Stimulated activated naive B cell treated with anti-CD40 and anti-IgM and Interleukin-4, amounts not matched to agents 10 μg/mL and 1 μg/mL and 100 μg/mL, for 72 hours (primary cell): ENCODE results near the gene DCLK1.

ENCODE experiments used
- ATAC-seq, 2 donors: fragments of 150-1000 bp; cut with Tn5 transposase; replicated peaks; 2 replicates each; pipeline ENCODE4 v1.10.0; 2021; ENCODE audit warnings: moderate library complexity in 1 of 2
- DNase-seq: peaks from one replicate; pipeline ENCODE4 v3.0.0; 2021
- H3K27ac Mint-ChIP-seq: one replicate; pipeline ENCODE4 v1.8.0; 2022; ENCODE audit warnings: mild to moderate bottlenecking, mixed read lengths
- H3K27me3 Mint-ChIP-seq, 2 donors: one replicate each; pipeline ENCODE4 v1.8.0; 2022; ENCODE audit warnings: mixed read lengths in 2 of 2
- H3K36me3 Mint-ChIP-seq, 2 donors: one replicate each; pipeline ENCODE4 v1.8.0; 2022; ENCODE audit warnings: mixed read lengths in 2 of 2, mild to moderate bottlenecking in 1 of 2
- H3K4me1 Mint-ChIP-seq, 2 donors: one replicate each; pipeline ENCODE4 v1.8.0; 2022; ENCODE audit warnings: mixed read lengths in 2 of 2, mild to moderate bottlenecking in 1 of 2
- H3K4me3 Mint-ChIP-seq, 2 donors: one replicate each; pipeline ENCODE4 v1.8.0; 2022; ENCODE audit warnings: mild to moderate bottlenecking in 2 of 2, mixed read lengths in 2 of 2, moderate library complexity in 1 of 2
- H3K9me3 Mint-ChIP-seq, 2 donors: one replicate each; pipeline ENCODE4 v1.8.0; 2022; ENCODE audit warnings: mixed read lengths in 2 of 2, mild to moderate bottlenecking in 1 of 2

Gene DCLK1

GRCh38 chr13:36028359-36029025 is 102.7 kb downstream of the DCLK1 start:
- DNase-seq (no peak), ATAC-seq (no peak)
- H3K9me3 Mint-ChIP-seq: peaks cover 0 to 2% of the 10 kb centered on the region in 2 donors
- H3K4me3 Mint-ChIP-seq: no peak overlapping the region
- no peak overlapping the region for H3K27ac Mint-ChIP-seq
- no peaks in the 10 kb centered on the region for H3K27me3 Mint-ChIP-seq
- no peaks in the 10 kb centered on the region for H3K36me3 Mint-ChIP-seq
- no peaks in the 10 kb centered on the region for H3K4me1 Mint-ChIP-seq

- Mint-ChIP-seq H3K27ac (no peak overlapping the region), H3K36me3 (no peaks in the 10 kb centered on the region), H3K27me3 (no peaks in the 10 kb centered on the region), H3K4me1 (no peaks in the 10 kb centered on the region), H3K9me3 (peaks cover 0 to 6% of the 10 kb centered on the region in 2 donors), H3K4me3 (no peak overlapping the region)
- no peak for ATAC-seq
- DNase-seq: no peak
Observed at GRCh38 chr13:36026531-36026930, 104.7 kb downstream of the DCLK1 start.

GRCh38 chr13:36014763-36015162 is 116.4 kb downstream of the DCLK1 start:
- H3K27me3 Mint-ChIP-seq: peaks cover 0 to 4% of the 10 kb centered on the region in 2 donors
- DNase-seq (no peak), ATAC-seq (no peak)
- no peak overlapping the region for H3K27ac Mint-ChIP-seq
- no peaks in the 10 kb centered on the region for H3K4me1 Mint-ChIP-seq
- peaks cover under 1% of the 10 kb centered on the region in 2 donors for H3K9me3 Mint-ChIP-seq
- no peaks in the 10 kb centered on the region for H3K36me3 Mint-ChIP-seq
- H3K4me3 Mint-ChIP-seq: no peak overlapping the region

- peaks cover 0 to 2% of the 10 kb centered on the region in 2 donors for H3K9me3 Mint-ChIP-seq
- no peak overlapping the region for H3K4me3 Mint-ChIP-seq
- no peaks in the 10 kb centered on the region for H3K27me3 Mint-ChIP-seq
- H3K36me3 Mint-ChIP-seq: no peaks in the 10 kb centered on the region
- no peak overlapping the region for H3K27ac Mint-ChIP-seq
- DNase-seq (no peak), ATAC-seq (no peak)
- H3K4me1 Mint-ChIP-seq: no peaks in the 10 kb centered on the region
Observed at GRCh38 chr13:36006894-36007675, 124.1 kb downstream of the DCLK1 start.

GRCh38 chr13:36006347-36006746 is 124.8 kb downstream of the DCLK1 start:
- ATAC-seq: no peak
- DNase-seq: no peak
- Mint-ChIP-seq H3K27ac (no peak overlapping the region), H3K27me3 (no peaks in the 10 kb centered on the region), H3K36me3 (no peaks in the 10 kb centered on the region), H3K9me3 (peaks cover 0 to 2% of the 10 kb centered on the region in 2 donors), H3K4me1 (no peaks in the 10 kb centered on the region), H3K4me3 (no peak overlapping the region)

- no peak for DNase-seq
Observed at GRCh38 chr13:36001561-36001960, 129.6 kb downstream of the DCLK1 start.

GRCh38 chr13:36000028-36000427 is 131.2 kb downstream of the DCLK1 start:
- Mint-ChIP-seq H3K4me3 (no peak overlapping the region), H3K4me1 (no peaks in the 10 kb centered on the region), H3K36me3 (no peaks in the 10 kb centered on the region), H3K27ac (no peak overlapping the region), H3K27me3 (no peaks in the 10 kb centered on the region), H3K9me3 (no peaks in the 10 kb centered on the region)
- ATAC-seq: no peak
- no peak for DNase-seq

More at GRCh38 chr13:36001561-36001960, 129.6 kb downstream of the DCLK1 start:
- ATAC-seq: no peak
- Mint-ChIP-seq H3K27ac (no peak overlapping the region), H3K9me3 (peaks cover 0 to 2% of the 10 kb centered on the region in 2 donors), H3K27me3 (no peaks in the 10 kb centered on the region), H3K4me1 (no peaks in the 10 kb centered on the region), H3K4me3 (no peak overlapping the region), H3K36me3 (no peaks in the 10 kb centered on the region)

GRCh38 chr13:35996360-35996759 is 134.8 kb downstream of the DCLK1 start:
- H3K36me3 Mint-ChIP-seq: no peaks in the 10 kb centered on the region
- no peak overlapping the region for H3K4me3 Mint-ChIP-seq
- DNase-seq (no peak), ATAC-seq (no peak)
- no peak overlapping the region for H3K27ac Mint-ChIP-seq
- no peaks in the 10 kb centered on the region for H3K4me1 Mint-ChIP-seq
- H3K9me3 Mint-ChIP-seq: no peaks in the 10 kb centered on the region
- no peaks in the 10 kb centered on the region for H3K27me3 Mint-ChIP-seq

- Mint-ChIP-seq H3K36me3 (no peaks in the 10 kb centered on the region), H3K27ac (no peak overlapping the region), H3K4me3 (no peak overlapping the region), H3K9me3 (peaks cover 0 to 2% of the 10 kb centered on the region in 2 donors), H3K27me3 (no peaks in the 10 kb centered on the region), H3K4me1 (no peaks in the 10 kb centered on the region)
- DNase-seq: no peak
- no peak for ATAC-seq
Observed at GRCh38 chr13:35995136-35995535, 136.0 kb downstream of the DCLK1 start.

- H3K9me3 Mint-ChIP-seq: peaks cover 0 to 2% of the 10 kb centered on the region in 2 donors
- no peaks in the 10 kb centered on the region for H3K4me1 Mint-ChIP-seq
- DNase-seq (no peak), ATAC-seq (no peak)
- H3K4me3 Mint-ChIP-seq: no peak overlapping the region
- no peaks in the 10 kb centered on the region for H3K36me3 Mint-ChIP-seq
- no peak overlapping the region for H3K27ac Mint-ChIP-seq
- H3K27me3 Mint-ChIP-seq: no peaks in the 10 kb centered on the region
Observed at GRCh38 chr13:35994131-35994966, 136.8 kb downstream of the DCLK1 start.

- no peak overlapping the region for H3K4me3 Mint-ChIP-seq
- no peaks in the 10 kb centered on the region for H3K4me1 Mint-ChIP-seq
- H3K27me3 Mint-ChIP-seq: no peaks in the 10 kb centered on the region
- no peak for DNase-seq
- H3K36me3 Mint-ChIP-seq: no peaks in the 10 kb centered on the region
- ATAC-seq: no peak
- H3K9me3 Mint-ChIP-seq: peaks cover 0 to 2% of the 10 kb centered on the region in 2 donors
- no peak overlapping the region for H3K27ac Mint-ChIP-seq
Observed at GRCh38 chr13:35993686-35994085, 137.5 kb downstream of the DCLK1 start.

- Mint-ChIP-seq H3K27me3 (peaks cover 0 to 3% of the 10 kb centered on the region in 2 donors), H3K4me3 (no peak overlapping the region), H3K4me1 (no peaks in the 10 kb centered on the region), H3K9me3 (peaks cover 0 to 2% of the 10 kb centered on the region in 2 donors), H3K27ac (no peak overlapping the region), H3K36me3 (no peaks in the 10 kb centered on the region)
- ATAC-seq (no peak), DNase-seq (no peak)
Observed at GRCh38 chr13:35992964-35993363, 138.2 kb downstream of the DCLK1 start.

GRCh38 chr13:35990196-35990595 is 141.0 kb downstream of the DCLK1 start:
- Mint-ChIP-seq H3K4me1 (no peaks in the 10 kb centered on the region), H3K27me3 (peaks cover 4 to 6% of the 10 kb centered on the region in 2 donors), H3K27ac (no peak overlapping the region), H3K9me3 (peaks cover 0 to 2% of the 10 kb centered on the region in 2 donors), H3K4me3 (no peak overlapping the region), H3K36me3 (no peaks in the 10 kb centered on the region)
- ATAC-seq (no peak), DNase-seq (no peak)

- DNase-seq (no peak), ATAC-seq (no peak)
- no peaks in the 10 kb centered on the region for H3K36me3 Mint-ChIP-seq
- H3K27ac Mint-ChIP-seq: no peak overlapping the region
- peaks cover 0 to 2% of the 10 kb centered on the region in 2 donors for H3K9me3 Mint-ChIP-seq
- H3K4me3 Mint-ChIP-seq: no peak overlapping the region
- no peaks in the 10 kb centered on the region for H3K4me1 Mint-ChIP-seq
- H3K27me3 Mint-ChIP-seq: peaks cover 4 to 6% of the 10 kb centered on the region in 2 donors
Observed at GRCh38 chr13:35988648-35989081, 142.5 kb downstream of the DCLK1 start.
